Type B pancreatic cell (in vitro differentiated cells): ENCODE measurements around the gene LIMCH1. TPM values are rescaled to one million over a fixed set of nuclear protein-coding genes. Genes with fewer than 3 reads are reported as not detected.

Experiments used
- DNase-seq: peaks from one replicate; pipeline ENCODE4 v3.0.0; 2021; ENCODE audit warnings: mixed read lengths; ENCODE audit not compliant: unreplicated experiment; ENCODE audit errors: extremely low spot score
- H3K27ac Mint-ChIP-seq: 2 replicates; pipeline ENCODE4 v1.8.0; 2021; ENCODE audit warnings: mild to moderate bottlenecking, mixed read lengths
- H3K27me3 Mint-ChIP-seq: 2 replicates; pipeline ENCODE4 v1.8.0; 2021; ENCODE audit warnings: mixed read lengths
- H3K36me3 Mint-ChIP-seq: 2 replicates; pipeline ENCODE4 v1.8.0; 2021; ENCODE audit warnings: mixed read lengths
- H3K4me1 Mint-ChIP-seq: one replicate; pipeline ENCODE4 v1.8.0; 2021; ENCODE audit warnings: mixed read lengths; ENCODE audit not compliant: unreplicated experiment
- H3K4me3 Mint-ChIP-seq: 2 replicates; pipeline ENCODE4 v1.8.0; 2021; ENCODE audit warnings: mild to moderate bottlenecking, mixed read lengths
- H3K9me3 Mint-ChIP-seq: 2 replicates; pipeline ENCODE4 v1.8.0; 2021; ENCODE audit warnings: mixed read lengths
- total RNA-seq: library from RNA; stranded (reverse); gene quantifications from 2 replicates; pipeline ENCODE4 v1.2.1, GENCODE V29; 2021; ENCODE audit warnings: low replicate concordance
- TF ChIP-seq, protein P1 (sequence below): fragments of 200-600 bp; sonication (generic); conservative IDR thresholded peaks from 2 replicates; pipeline ENCODE4 v1.5.0; 2021; ENCODE audit warnings: antibody characterized with exemption, mild to moderate bottlenecking

The LIMCH1 gene
- total RNA-seq, 1 donor from 2014 or later = 67.9 TPM

- Mint-ChIP-seq H3K36me3 (peaks cover 13% of the 10 kb centered on the region), H3K9me3 (peaks cover 29% of the 10 kb centered on the region), H3K4me1 (peaks cover 23% of the 10 kb centered on the region), H3K4me3 (no peak overlapping the region), H3K27me3 (no peaks in the 10 kb centered on the region), H3K27ac (no peak overlapping the region)
- no peak for DNase-seq
- TF ChIP-seq, protein P1, sequence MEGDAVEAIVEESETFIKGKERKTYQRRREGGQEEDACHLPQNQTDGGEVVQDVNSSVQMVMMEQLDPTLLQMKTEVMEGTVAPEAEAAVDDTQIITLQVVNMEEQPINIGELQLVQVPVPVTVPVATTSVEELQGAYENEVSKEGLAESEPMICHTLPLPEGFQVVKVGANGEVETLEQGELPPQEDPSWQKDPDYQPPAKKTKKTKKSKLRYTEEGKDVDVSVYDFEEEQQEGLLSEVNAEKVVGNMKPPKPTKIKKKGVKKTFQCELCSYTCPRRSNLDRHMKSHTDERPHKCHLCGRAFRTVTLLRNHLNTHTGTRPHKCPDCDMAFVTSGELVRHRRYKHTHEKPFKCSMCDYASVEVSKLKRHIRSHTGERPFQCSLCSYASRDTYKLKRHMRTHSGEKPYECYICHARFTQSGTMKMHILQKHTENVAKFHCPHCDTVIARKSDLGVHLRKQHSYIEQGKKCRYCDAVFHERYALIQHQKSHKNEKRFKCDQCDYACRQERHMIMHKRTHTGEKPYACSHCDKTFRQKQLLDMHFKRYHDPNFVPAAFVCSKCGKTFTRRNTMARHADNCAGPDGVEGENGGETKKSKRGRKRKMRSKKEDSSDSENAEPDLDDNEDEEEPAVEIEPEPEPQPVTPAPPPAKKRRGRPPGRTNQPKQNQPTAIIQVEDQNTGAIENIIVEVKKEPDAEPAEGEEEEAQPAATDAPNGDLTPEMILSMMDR = no peak
Measured at GRCh38 chr4:41505161-41505661, 32.7 kb upstream of the LIMCH1 start.

DNA sequence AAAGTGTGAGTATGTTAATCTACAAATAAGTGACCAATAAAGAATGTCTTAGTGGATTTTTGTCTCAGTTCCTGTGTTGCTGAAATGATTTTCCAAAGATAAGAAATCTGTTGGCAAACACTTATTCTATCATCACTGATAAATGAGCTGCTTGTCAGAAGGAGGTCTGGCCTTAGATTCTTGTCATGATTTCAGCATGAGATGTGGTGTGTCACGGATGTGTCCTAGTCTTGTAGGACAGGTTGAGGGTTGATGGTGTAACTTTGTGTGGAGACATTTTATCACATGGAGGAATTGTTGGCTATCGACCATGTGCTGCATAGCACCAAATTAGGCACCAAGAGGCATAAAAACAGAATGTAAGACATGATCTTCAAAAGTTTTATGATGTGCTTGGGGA lies 31.8 kb upstream of the LIMCH1 start:
- Mint-ChIP-seq H3K27me3 (no peaks in the 10 kb centered on the region), H3K4me1 (peaks cover 23% of the 10 kb centered on the region), H3K36me3 (peaks cover 15% of the 10 kb centered on the region), H3K9me3 (peaks cover 26% of the 10 kb centered on the region), H3K4me3 (no peak overlapping the region), H3K27ac (peak overlapping the region; percentile 82)
- DNase-seq = no peak
- TF ChIP-seq, protein P1 = no peak

DNA sequence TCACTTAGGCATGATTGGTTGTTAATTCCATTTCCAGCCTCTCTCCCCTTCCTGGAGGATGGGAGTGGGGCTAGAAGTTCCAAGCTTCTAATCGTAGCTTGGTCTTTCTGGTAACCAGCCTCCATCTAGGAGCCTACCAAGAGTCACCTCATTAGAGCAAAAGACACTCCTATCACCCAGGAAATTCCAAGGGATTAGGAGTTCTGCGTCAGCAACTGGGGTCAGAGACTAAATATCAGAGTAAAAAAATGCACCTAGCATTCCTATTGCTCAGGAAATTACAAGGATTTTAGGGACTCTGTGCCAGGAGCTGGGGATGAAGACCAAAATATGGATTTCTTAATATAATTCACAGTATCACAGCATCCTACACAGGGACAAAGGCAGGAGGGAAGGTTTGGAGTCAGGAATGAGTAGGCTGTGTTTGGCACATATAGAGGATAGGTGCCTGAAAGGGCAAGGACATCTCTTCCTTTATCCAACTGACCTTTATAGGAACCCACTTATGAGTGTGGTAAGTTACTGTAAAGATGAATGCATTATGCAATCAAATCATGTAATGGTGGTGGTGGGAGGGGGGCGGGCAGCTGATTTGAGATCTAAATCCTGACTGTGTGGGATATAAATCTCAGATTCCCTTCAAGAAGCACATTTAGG lies 30.5 kb upstream of the LIMCH1 start:
- Mint-ChIP-seq H3K4me3 (no peak overlapping the region), H3K4me1 (peaks cover 23% of the 10 kb centered on the region), H3K9me3 (peaks cover 21% of the 10 kb centered on the region), H3K27me3 (peaks cover 3% of the 10 kb centered on the region), H3K27ac (no peak overlapping the region), H3K36me3 (peaks cover 13% of the 10 kb centered on the region)
- DNase-seq = no peak
- TF ChIP-seq, protein P1 = no peak

- no peak overlapping the region for H3K4me3 Mint-ChIP-seq
- H3K36me3 Mint-ChIP-seq = peaks cover 17% of the 10 kb centered on the region
- TF ChIP-seq, protein P1 = no peak
- peaks cover 7% of the 10 kb centered on the region for H3K27me3 Mint-ChIP-seq
- H3K9me3 Mint-ChIP-seq = peaks cover 26% of the 10 kb centered on the region
- DNase-seq = no peak
- no peak overlapping the region for H3K27ac Mint-ChIP-seq
- peaks cover 17% of the 10 kb centered on the region for H3K4me1 Mint-ChIP-seq
Measured at GRCh38 chr4:41509451-41509866, 28.5 kb upstream of the LIMCH1 start.

DNA sequence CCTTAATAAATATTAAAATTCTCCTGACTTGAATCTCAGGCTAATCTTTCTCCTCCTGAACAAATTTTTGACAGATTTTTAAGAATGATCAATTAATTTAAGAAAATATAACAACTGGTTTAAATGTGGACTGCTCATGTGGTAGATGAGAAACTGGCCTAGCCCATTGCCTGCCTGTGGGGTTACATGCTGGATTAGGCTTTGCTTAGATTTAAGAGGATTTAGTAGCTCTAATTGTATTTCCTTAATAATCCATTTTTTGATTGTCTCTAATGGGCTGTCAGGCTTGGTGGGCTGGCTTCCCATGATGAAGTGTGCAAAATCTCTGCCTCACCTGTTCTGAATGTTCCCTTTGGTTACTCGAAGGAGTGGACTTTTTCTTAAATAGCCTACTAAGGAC lies 27.8 kb upstream of the LIMCH1 start:
- Mint-ChIP-seq H3K4me3 (no peak overlapping the region), H3K27ac (no peak overlapping the region), H3K4me1 (peaks cover 13% of the 10 kb centered on the region), H3K27me3 (peaks cover 7% of the 10 kb centered on the region), H3K9me3 (peaks cover 26% of the 10 kb centered on the region), H3K36me3 (peaks cover 17% of the 10 kb centered on the region)
- TF ChIP-seq, protein P1 = no peak
- no peak for DNase-seq
